Measurements from ENCODE around the gene CEACAM21.

The CEACAM21 gene

GRCh38 chr19:41575998-41576397 is at the start of gene CEACAM21:
Gene CEACAM21 (plus strand): TSS chr19:41576166. CDS start chr19:41576275, 109 bp downstream.
- no peak for DNase-seq (ENCODE audit: low spot score)

- DNase-seq (ENCODE audit: low spot score), result no peak
These were observed 48.9 kb upstream of the CEACAM21 start for GRCh38 chr19:41527089-41527488.

GRCh38 chr19:41528106-41528505 is 47.9 kb upstream of the CEACAM21 start:
- no peak for DNase-seq (ENCODE audit: low spot score)

DNA sequence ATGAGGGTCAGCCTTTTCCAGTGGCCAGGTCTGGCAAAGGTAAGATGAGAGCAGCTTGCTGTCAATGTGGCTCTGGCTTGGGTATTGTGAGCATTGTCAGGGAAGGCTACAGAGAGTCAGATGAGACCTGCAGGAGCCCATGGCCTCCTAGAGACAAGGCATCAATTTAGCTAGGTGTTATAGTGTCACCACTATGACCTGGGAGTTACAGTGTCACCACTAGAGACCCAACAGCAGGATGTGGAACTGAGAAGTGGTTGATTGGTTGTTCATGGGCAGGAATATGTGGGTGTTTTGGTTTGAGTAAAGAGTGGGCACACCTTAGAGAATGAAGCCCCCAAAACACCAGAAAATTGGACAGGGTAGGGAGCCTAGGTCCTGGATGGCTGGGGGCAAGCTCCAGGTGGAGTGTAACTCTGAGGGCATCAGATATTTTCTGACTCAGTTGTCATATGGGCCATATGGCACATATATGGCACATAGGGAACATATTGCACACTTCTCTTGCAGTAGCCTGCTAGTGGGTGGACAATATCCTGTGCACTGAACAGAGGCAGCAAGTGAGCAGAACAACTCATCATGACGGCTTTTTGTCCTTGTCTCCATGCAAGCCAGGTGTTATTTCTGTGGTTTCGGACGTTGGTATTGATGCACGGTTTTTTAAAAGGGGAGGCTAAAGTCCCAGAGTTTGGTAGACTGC is 46.3 kb upstream of the CEACAM21 start:
- DNase-seq (ENCODE audit: low spot score), result no peak

- no peak for DNase-seq (ENCODE audit: low spot score)
These were observed 45.8 kb upstream of the CEACAM21 start for GRCh38 chr19:41530184-41530534.

DNA sequence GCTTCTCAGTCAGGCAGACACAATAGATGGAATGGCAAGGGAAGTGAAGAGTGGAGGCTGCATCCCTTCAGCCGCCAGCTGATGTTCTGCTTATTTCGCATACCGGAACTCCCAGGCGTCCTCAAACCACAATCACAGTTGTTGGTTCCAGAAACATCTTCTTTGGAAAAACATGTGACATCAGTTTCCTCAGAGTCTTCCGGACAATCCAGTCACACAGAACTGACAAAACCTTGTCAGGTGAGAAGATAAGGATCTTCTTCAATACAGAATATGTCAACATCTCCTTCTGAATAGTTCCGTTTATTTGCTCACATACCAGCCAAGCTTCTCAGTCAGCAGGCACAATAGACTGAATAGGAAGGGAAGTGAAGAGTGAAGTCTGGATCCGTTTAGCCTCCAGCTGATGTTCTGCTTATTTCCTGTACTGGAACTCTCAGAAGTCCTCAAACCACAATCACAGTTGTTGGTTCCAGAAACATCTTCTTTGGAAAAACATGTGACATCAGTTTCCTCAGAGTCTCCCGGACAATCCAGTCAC is 45.1 kb upstream of the CEACAM21 start:
- no peak for DNase-seq (ENCODE audit: low spot score)

DNA sequence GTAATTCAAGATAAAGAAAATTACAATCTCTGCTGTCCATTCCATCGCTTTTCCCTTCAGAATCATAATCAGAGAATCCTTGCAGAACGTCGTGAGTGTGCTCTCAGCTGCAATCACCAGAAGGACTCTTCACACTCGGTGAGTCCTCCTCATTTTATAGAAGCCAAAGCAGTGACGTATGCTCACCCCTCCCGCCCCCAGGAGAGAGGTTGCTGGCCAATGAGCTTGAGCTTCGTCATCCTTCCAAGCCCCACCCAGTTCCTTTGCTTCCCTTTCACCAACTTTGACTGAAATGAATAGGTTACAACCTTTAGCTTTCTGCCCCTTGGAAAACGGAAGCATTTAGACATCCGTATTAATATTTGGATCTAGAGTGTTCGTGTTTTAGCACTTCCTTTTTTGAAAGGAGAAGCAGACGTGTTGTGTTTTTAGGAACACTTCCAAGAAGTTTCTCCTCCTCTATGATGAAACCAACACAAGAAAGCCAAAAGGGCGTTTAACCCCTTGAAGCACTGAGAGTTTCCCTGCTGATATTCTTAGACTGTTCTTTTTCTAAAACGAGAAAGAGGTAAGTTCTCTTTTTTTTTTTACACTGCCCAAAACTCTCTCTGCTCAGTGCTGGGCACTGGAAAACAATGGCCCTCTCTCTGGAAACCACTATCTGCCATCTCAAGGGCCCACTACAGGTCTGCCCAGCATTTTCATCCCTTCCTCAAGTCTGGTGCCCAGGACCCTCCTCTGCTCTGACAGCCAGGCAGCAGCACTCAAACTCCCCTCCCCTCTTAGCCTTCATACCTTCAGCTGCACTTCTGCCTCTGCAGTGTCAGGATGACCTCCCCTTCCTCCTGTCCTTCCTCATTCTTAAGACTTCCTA is 44.3 kb upstream of the CEACAM21 start:
- DNase-seq (ENCODE audit: low spot score), result peak; percentile 69

- no peak for DNase-seq (ENCODE audit: low spot score)
These were observed 43.4 kb upstream of the CEACAM21 start for GRCh38 chr19:41532526-41532925.

DNA sequence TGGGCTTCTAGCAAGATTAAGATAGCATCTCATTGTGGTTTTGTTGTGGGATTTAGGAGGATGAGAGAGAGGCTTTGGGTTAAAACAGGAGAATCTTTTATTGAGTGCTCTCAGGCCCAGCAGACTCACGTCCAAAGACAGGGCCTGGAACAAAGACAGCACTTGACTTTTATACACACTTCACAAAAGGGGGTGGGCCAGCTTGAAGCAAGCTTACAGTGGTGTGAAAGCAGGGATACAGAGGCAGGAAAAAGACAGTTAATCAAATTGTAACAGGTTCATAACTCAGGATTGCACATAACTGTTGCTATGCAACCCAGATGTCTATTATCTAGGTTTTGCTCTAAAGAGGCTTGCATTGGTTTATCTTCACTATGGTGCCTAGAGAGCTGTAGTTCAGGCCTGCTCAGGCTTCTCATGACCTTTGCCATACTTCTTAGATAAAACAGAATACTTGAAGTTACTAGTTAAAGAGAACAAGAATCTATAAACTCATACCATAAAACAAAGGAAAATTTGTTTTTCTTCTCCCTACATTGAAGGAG is 42.2 kb upstream of the CEACAM21 start:
- DNase-seq (ENCODE audit: low spot score), result no peak

DNA sequence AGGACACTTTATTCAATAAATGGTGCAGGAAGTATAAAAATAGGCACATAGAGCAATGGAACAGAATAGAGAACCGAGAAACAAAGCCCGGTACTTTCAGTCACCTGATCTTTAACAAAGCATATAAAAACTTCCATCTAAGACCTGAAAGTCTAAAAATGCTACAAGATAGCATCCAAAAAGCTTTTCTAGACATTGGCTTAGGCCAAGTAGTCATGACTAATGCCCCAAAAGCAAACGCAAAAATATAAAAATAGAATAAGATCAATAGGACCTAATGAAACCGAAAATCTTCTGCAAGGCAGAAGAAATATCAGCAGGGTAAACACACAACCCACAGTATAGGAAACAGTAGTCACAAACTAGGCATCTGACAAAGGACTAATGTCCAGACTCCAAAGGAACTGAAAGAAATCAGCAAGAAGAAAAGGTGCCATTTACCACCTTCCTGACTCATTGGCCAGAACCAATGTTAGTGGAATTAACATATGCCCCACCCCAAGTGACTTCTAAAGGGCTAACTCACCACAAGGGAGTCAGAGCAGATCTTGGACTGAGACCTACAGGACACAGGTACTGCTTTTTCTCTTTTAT is 40.8 kb upstream of the CEACAM21 start:
- DNase-seq (ENCODE audit: low spot score), result no peak

- peak; percentile 16 for DNase-seq (ENCODE audit: low spot score)
These were observed 38.2 kb upstream of the CEACAM21 start for GRCh38 chr19:41537789-41538188.

DNA sequence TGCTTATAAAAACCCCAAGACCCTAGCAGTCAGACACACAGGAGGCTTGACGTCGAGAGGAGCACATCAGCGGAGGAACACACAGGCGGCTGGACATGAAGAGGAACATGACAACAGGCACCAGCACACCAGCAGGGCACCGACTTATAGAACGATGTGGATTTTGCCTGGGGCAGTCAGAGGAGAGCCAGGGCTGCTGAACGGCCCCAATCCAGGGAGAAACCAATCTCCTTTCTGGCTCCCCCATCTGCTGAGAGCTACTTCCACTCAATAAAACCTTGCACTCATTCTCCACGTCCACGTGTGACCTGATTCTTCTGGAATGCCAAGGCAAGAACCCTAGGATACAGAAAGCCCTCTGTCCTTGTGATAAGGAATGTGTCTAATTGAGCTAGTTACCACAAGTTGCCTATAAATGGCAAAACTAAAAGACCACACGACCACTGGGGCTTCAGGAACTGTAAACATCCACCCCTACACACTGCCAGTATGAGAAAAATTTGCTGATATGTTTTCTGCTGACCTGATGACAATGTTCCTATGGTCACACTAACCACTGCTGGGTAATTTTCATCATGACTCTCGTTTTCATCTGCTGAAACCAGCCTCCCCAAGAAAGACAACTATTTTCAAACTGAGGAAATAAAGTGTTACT is 35.8 kb upstream of the CEACAM21 start:
- DNase-seq (ENCODE audit: low spot score), result no peak

- DNase-seq (ENCODE audit: low spot score), result peak; percentile 56
These were observed 33.9 kb upstream of the CEACAM21 start for GRCh38 chr19:41541990-41542584.

DNA sequence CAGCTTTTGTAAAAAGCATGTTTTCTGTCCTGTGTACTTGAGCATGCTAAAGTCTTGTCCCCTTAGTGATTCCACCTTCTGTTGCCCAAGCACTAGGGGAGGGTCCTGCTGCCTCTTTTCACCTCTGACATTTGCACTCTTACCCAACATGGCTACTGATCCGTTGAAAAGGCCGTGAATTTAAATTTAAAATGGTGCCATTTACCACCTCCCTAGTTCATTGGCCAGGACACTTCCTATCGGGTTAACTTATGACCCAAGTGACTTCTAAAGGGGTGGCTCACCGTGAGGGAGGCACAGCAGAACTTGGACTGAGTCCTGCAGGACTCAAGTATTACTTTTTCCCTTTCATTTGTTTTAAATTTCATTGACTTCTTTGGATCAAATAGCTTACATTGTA is 33.3 kb upstream of the CEACAM21 start:
- DNase-seq (ENCODE audit: low spot score), result no peak

DNA sequence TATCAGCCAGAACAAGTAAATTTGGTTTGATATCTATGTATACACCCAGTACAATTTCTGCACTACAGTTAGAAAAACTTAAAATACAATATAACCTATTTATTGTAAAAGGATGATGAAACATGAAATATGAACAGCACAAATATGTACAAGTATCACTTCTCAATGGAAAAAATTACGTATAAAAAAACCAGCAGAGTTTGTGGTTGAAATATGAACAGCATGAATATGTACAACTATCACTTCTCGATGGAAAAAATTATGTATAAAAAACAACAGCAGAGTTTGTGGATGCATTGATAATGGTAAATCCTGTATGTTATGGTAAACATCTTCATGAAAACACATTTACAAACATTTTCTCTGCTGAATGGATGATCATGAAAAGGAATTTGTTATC is 32.4 kb upstream of the CEACAM21 start:
- DNase-seq (ENCODE audit: low spot score), result no peak

- DNase-seq (ENCODE audit: low spot score), result no peak
These were observed 30.4 kb upstream of the CEACAM21 start for GRCh38 chr19:41545547-41545946.

- no peak for DNase-seq (ENCODE audit: low spot score)
These were observed 29.6 kb upstream of the CEACAM21 start for GRCh38 chr19:41546386-41546789.

GRCh38 chr19:41546961-41547360 is 29.0 kb upstream of the CEACAM21 start:
- no peak for DNase-seq (ENCODE audit: low spot score)

DNA sequence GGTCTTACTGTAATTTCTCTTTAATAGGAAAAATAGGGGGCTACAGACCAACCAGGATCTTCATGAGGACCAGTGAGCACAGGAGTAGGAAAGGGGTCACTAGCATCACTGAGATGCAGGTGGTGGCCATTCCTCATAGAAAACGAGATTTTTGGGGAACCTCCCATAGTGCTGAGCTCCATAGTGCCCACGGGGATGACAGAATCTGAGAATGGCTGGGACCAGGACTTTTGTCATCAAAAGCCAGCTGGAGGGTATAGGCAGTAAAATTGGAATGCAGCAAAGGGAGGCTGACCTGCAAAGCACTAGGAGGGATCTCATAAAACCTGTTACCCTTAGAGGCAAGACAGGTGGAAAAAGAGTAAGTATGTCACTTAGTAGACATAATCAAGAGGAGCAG is 28.4 kb upstream of the CEACAM21 start:
- no peak for DNase-seq (ENCODE audit: low spot score)

GRCh38 chr19:41548047-41548446 is 27.9 kb upstream of the CEACAM21 start:
- DNase-seq (ENCODE audit: low spot score), result no peak

GRCh38 chr19:41548954-41549688 is 26.8 kb upstream of the CEACAM21 start:
- DNase-seq (ENCODE audit: low spot score), result no peak

All from hematopoietic multipotent progenitor cell treated with erythropoietin and hydrocortisone succinate and interleukin-3 and kit ligand, for 17 days (in vitro differentiated cells).